A549 (cell line): ENCODE data around the gene NEUROD1. TPM values are rescaled to one million over a fixed set of nuclear protein-coding genes. Genes with fewer than 3 reads are reported as not detected.

Experiments used
- ATAC-seq, 2 experiments: fragments of 200-7000 bp in 1 of 2; fragments of >200 bp in 1 of 2; cut with Nextera tagmentation in 1 of 2; cut with Tn5 transposase in 1 of 2; 3 replicates each; pipeline versions ENCODE4 v1.8.0 to v1.9.1; 2018 to 2020; ENCODE audit warnings: mild to moderate bottlenecking in 1 of 2, moderate library complexity in 1 of 2
- CTCF ChIA-PET: fragments of 300-600 bp; sonication (Branson Sonifier 250); formaldehyde crosslinking; extraction: SDS; loops from one replicate; lab custom pipeline; 2021; ENCODE audit warnings: antibody characterized with exemption, inconsistent platforms; lab: Yijun Ruan, JAX
- POLR2A ChIA-PET: fragments of 350-600 bp; formaldehyde crosslinking; extraction: SDS; loops from one replicate; lab custom pipeline; 2021; ENCODE audit warnings: antibody characterized with exemption, inconsistent platforms; lab: Yijun Ruan, JAX
- DNase-seq, 2 experiments: peaks; one replicate each; pipeline versions ENCODE4 v3.0.0 to v3.0.0-alpha.2; 2011 to 2016; ENCODE audit warnings: low read depth in 1 of 2, low spot score in 1 of 2
- FAIRE-seq: peaks from 2 replicates; lab custom pipeline; 2011; peaks lifted over from hg19 to GRCh38; lab: Jason Lieb, UNC
- H3K27ac ChIP-seq, 2 experiments: fragments of >200 bp; sonication (Bioruptor Twin); formaldehyde crosslinking; 3 replicates each; pipeline ENCODE4 v1.5.1; 2016 to 2017
- H3K4me1 ChIP-seq: fragments of >200 bp; sonication (Bioruptor Twin); formaldehyde crosslinking; 3 replicates; pipeline ENCODE4 v1.6.1; 2016
- H3K4me2 ChIP-seq: fragments of >200 bp; sonication (Bioruptor Twin); formaldehyde crosslinking; 3 replicates; pipeline ENCODE4 v1.6.1; 2016
- H3K4me3 ChIP-seq: fragments of >200 bp; sonication (Bioruptor Twin); formaldehyde crosslinking; 3 replicates; pipeline ENCODE4 v1.5.1; 2016
- H3K9me3 ChIP-seq: fragments of >200 bp; sonication (Bioruptor Twin); formaldehyde crosslinking; 3 replicates; pipeline ENCODE4 v1.6.1; 2016
- ATOH8 ChIP-seq: fragments of 250-450 bp; sonication (Bioruptor Pico); IDR thresholded peaks from 2 replicates; pipeline ENCODE4 v1.5.0; 2020; ENCODE audit warnings: low read depth, mild to moderate bottlenecking, moderate library complexity
- BCL3 ChIP-seq: fragments of >200 bp; sonication (Bioruptor Twin); formaldehyde crosslinking; IDR thresholded peaks from 3 replicates; pipeline ENCODE4 v1.6.1; 2016
- CEBPB ChIP-seq, 2 experiments: fragments of >200 bp in 1 of 2; sonication (Bioruptor Twin) in 1 of 2; formaldehyde crosslinking in 1 of 2; IDR thresholded peaks; 2 replicates each; pipeline ENCODE4 v1.6.1; 2012 to 2016
- EHMT2 ChIP-seq: fragments of 200-600 bp; sonication (generic); IDR thresholded peaks from 2 replicates; pipeline ENCODE4 v1.6.1; 2016; ENCODE audit warnings: antibody characterized with exemption, low read depth, mild to moderate bottlenecking, moderate library complexity
- ELK1 ChIP-seq: fragments of 150-350 bp; IDR thresholded peaks from 2 replicates; pipeline ENCODE4 v1.6.1; 2014; ENCODE audit warnings: low read depth, mild to moderate bottlenecking, low read length
- FOSB ChIP-seq: fragments of 250-450 bp; sonication (Bioruptor Pico); IDR thresholded peaks from 2 replicates; pipeline ENCODE4 v1.5.0; 2020; ENCODE audit warnings: mild to moderate bottlenecking, moderate library complexity
- FOSL2 ChIP-seq, 2 experiments: fragments of 450-650 bp in 1 of 2; fragments of >200 bp in 1 of 2; sonication (Bioruptor Twin) in 1 of 2; formaldehyde crosslinking; IDR thresholded peaks; 2 replicates each; pipeline versions ENCODE4 v1.5.0 to v1.6.1; 2016 to 2020; ENCODE audit warnings: mild to moderate bottlenecking in 1 of 2, moderate library complexity in 1 of 2
- FOXS1 ChIP-seq: fragments of 250-450 bp; sonication (Bioruptor Pico); IDR thresholded peaks from 2 replicates; pipeline ENCODE4 v1.5.0; 2020; ENCODE audit warnings: mild to moderate bottlenecking, moderate library complexity
- HOXB5 ChIP-seq: fragments of 250-450 bp; sonication (Bioruptor Pico); IDR thresholded peaks from 2 replicates; pipeline ENCODE4 v1.5.0; 2020; ENCODE audit warnings: mild to moderate bottlenecking, moderate library complexity
- JUNB ChIP-seq: fragments of >200 bp; sonication (Bioruptor Twin); formaldehyde crosslinking; IDR thresholded peaks from 2 replicates; pipeline ENCODE4 v1.6.1; 2016
- MAZ ChIP-seq: fragments of 150-350 bp; IDR thresholded peaks from 2 replicates; pipeline ENCODE4 v1.6.1; 2014; ENCODE audit warnings: antibody characterized with exemption, low read depth, low read length, borderline replicate concordance
- MYC ChIP-seq: IDR thresholded peaks from 2 replicates; pipeline ENCODE4 v1.6.1; 2012; ENCODE audit warnings: mild to moderate bottlenecking, inconsistent platforms, low read length, improper control_type of control experiment, borderline replicate concordance
- NFE2L2 ChIP-seq: fragments of 150-350 bp; conservative IDR thresholded peaks from 2 replicates; pipeline ENCODE4 v1.6.1; 2014; ENCODE audit warnings: low read length
- PHF8 ChIP-seq: fragments of 200-600 bp; sonication (generic); IDR thresholded peaks from 2 replicates; pipeline ENCODE4 v1.6.1; 2016; ENCODE audit warnings: low read depth, mild to moderate bottlenecking, antibody characterized with exemption, moderate library complexity, borderline replicate concordance
- POLR2A ChIP-seq: IDR thresholded peaks from 2 replicates; pipeline ENCODE4 v1.6.1; 2012; ENCODE audit warnings: mild to moderate bottlenecking, low read length
- RAD21 ChIP-seq, 2 experiments: fragments of >200 bp in 1 of 2; sonication (Bioruptor Twin) in 1 of 2; formaldehyde crosslinking in 1 of 2; IDR thresholded peaks in 1 of 2; conservative IDR thresholded peaks in 1 of 2; 2 replicates in 1 of 2; 3 replicates in 1 of 2; pipeline ENCODE4 v1.6.1; 2012 to 2018; ENCODE audit warnings: inconsistent platforms in 1 of 2
- RARB ChIP-seq: fragments of 250-450 bp; sonication (Bioruptor Pico); IDR thresholded peaks from 2 replicates; pipeline ENCODE4 v1.8.0; 2021; ENCODE audit warnings: mild to moderate bottlenecking, moderate library complexity
- RCOR1 ChIP-seq: fragments of 150-350 bp; IDR thresholded peaks from 2 replicates; pipeline ENCODE4 v1.6.1; 2014; ENCODE audit warnings: antibody characterized with exemption, low read length, low read depth
- REST ChIP-seq: fragments of 200-600 bp; sonication (generic); IDR thresholded peaks from 2 replicates; pipeline ENCODE4 v1.6.1; 2016; ENCODE audit warnings: antibody characterized with exemption, mild to moderate bottlenecking, moderate library complexity
- RNF2 ChIP-seq: fragments of 200-600 bp; sonication (generic); IDR thresholded peaks from 2 replicates; pipeline ENCODE4 v1.6.1; 2016; ENCODE audit warnings: low read depth, mild to moderate bottlenecking, antibody characterized with exemption, moderate library complexity, borderline replicate concordance
- TFCP2L1 ChIP-seq: fragments of 250-450 bp; sonication (Bioruptor Pico); IDR thresholded peaks from 2 replicates; pipeline ENCODE4 v1.5.0; 2021; ENCODE audit warnings: mild to moderate bottlenecking
- ZC3H11A ChIP-seq: fragments of 450-650 bp; IDR thresholded peaks from 2 replicates; pipeline ENCODE4 v1.6.1; 2014; ENCODE audit warnings: antibody characterized with exemption, mild to moderate bottlenecking
- ZNF302 ChIP-seq: fragments of 250-450 bp; sonication (Bioruptor Pico); IDR thresholded peaks from 2 replicates; pipeline ENCODE4 v1.9.0; 2021; ENCODE audit warnings: inconsistent platforms, mild to moderate bottlenecking, moderate library complexity
- WGBS: methylation state at CpG from one replicate; pipeline ENCODE4 v1.1.6; 2017; ENCODE audit errors: missing lambda C conversion rate; 5-methylcytosine and 5-hydroxymethylcytosine counted together
- polyA plus RNA-seq, 4 experiments: library from polyadenylated mRNA; depleted of rRNA in 3 of 4; stranded (reverse); fragments of >200 nt; fragmentation: RNase III in 1 of 4; extraction: RNeasy Plus Mini Kit Qiagen cat#74134 plus additional on column Dnase treatment in 1 of 4; gene quantifications; 2 replicates in 3 of 4; 3 replicates in 1 of 4; pipeline ENCODE4 v1.2.3, GENCODE V29; 2011 to 2017

The NEUROD1 gene
- polyA plus RNA-seq, 2 of the 4 experiments (the other 2 are of a cell fraction) = not detected

- FAIRE-seq (no peak), DNase-seq (no peak), ATAC-seq (no peak)
- 85% methylated on average over 1 of the region's 1 CpG for WGBS
- no peak overlapping the region for H3K27ac ChIP-seq
- no peaks in the 10 kb centered on the region for H3K4me1 ChIP-seq
- no peak for TF ChIP-seq HOXB5 (CRISPR knock-in tag)
- TF ChIP-seq MYC = no peak
- TF ChIP-seq PHF8 = no peak
- no peak for TF ChIP-seq RCOR1
- TF ChIP-seq NFE2L2 = no peak
- TF ChIP-seq RAD21 (conservative IDR thresholded peaks at IDR 0.05 in 1 of 2, IDR thresholded peaks at IDR 0.05 in 1 of 2) = no peak
- TF ChIP-seq FOSL2 (IDR thresholded peaks at IDR 0.05) = no peak
- TF ChIP-seq FOSL2 (CRISPR knock-in tag; IDR thresholded peaks at IDR 0.05) = no peak
- no peak for TF ChIP-seq TFCP2L1
- no peak for TF ChIP-seq RARB
- TF ChIP-seq RNF2 = no peak
- TF ChIP-seq ATOH8 (CRISPR knock-in tag) = no peak
- TF ChIP-seq POLR2A = no peak
- no peak for TF ChIP-seq JUNB
- POLR2A ChIA-PET = no interaction called here
- no peaks in the 10 kb centered on the region for H3K9me3 ChIP-seq
- CTCF ChIA-PET = interaction anchor here (2.4 kb wide), 1 partner anchor 18 kb away, joined by 11 read pairs; no protein-coding TSS in a partner anchor
- no peak overlapping the region for H3K4me2 ChIP-seq
- no peak overlapping the region for H3K4me3 ChIP-seq
These were observed 17.3 kb upstream of the NEUROD1 start for GRCh38 chr2:181697571-181697970.

GRCh38 chr2:181697126-181697525 is 16.8 kb upstream of the NEUROD1 start:
- H3K27ac ChIP-seq = no peak overlapping the region
- no peaks in the 10 kb centered on the region for H3K9me3 ChIP-seq
- ATAC-seq = no peak
- CTCF ChIA-PET = interaction anchor here (2.4 kb wide), 1 partner anchor 18 kb away, joined by 11 read pairs; no protein-coding TSS in a partner anchor
- no peak overlapping the region for H3K4me2 ChIP-seq
- no peak overlapping the region for H3K4me3 ChIP-seq
- no peaks in the 10 kb centered on the region for H3K4me1 ChIP-seq
- TF ChIP-seq ELK1 (no peak), EHMT2 (no peak), CEBPB (IDR thresholded peaks at IDR 0.05) (no peak), RNF2 (no peak), BCL3 (no peak), ZC3H11A (no peak), ZNF302 (CRISPR knock-in tag) (no peak), MAZ (no peak), REST (no peak), NFE2L2 (no peak), FOSB (no peak), FOXS1 (CRISPR knock-in tag) (no peak), PHF8 (no peak)
- POLR2A ChIA-PET = no interaction called here
- DNase-seq = no peak
- no peak for FAIRE-seq
- 35% methylated on average over 6 of the region's 6 CpGs for WGBS
